ENCODE results near the gene NPM1.
"Not testable (repeated sequence)": the region's sequence is repeated elsewhere in the genome, so short reads cannot be mapped to it uniquely, and the experiment has no call there.

NPM1 gene

GRCh38 chr5:171379961-171380360, 7.7 kb upstream of the NPM1 start:
- H3K27ac ChIP-seq = no peak overlapping the region
- H3K4me3 ChIP-seq = no peak overlapping the region
- no peaks in the 10 kb centered on the region for H3K9me3 ChIP-seq
- no peaks in the 10 kb centered on the region for H3K36me3 ChIP-seq
- no peak for TF ChIP-seq CTCF (IDR thresholded peaks at IDR 0.05)
- H3K27me3 ChIP-seq = no peaks in the 10 kb centered on the region
- no peak for DNase-seq
- intact Hi-C loops (cut with DNase I; ENCODE audit: low total_unique reads) = no loop called here
- H3K4me1 ChIP-seq = no peaks in the 10 kb centered on the region

GRCh38 chr5:171384416-171384815, 3.2 kb upstream of the NPM1 start:
- H3K4me3 ChIP-seq; H3K36me3 ChIP-seq; H3K9me3 ChIP-seq; intact Hi-C loops (cut with DNase I; ENCODE audit: low total_unique reads); DNase-seq; H3K27ac ChIP-seq; H3K27me3 ChIP-seq: not testable (repeated sequence)
- H3K4me1 ChIP-seq = peaks cover 0 to 11% (median 2%) of the 10 kb centered on the region in 4 donors

GRCh38 chr5:171384999-171385398, 2.6 kb upstream of the NPM1 start:
- peaks cover 0 to 17% (median 5%) of the 10 kb centered on the region in 4 donors for H3K4me1 ChIP-seq
- H3K27ac ChIP-seq; DNase-seq; H3K36me3 ChIP-seq; H3K4me3 ChIP-seq; H3K9me3 ChIP-seq; H3K27me3 ChIP-seq; intact Hi-C loops (cut with DNase I; ENCODE audit: low total_unique reads): not testable (repeated sequence)

GRCh38 chr5:171386006-171386671, 1.5 kb upstream of the NPM1 start:
- no peak for TF ChIP-seq CTCF (IDR thresholded peaks at IDR 0.05)
- Histone ChIP-seq H3K9me3 (no peaks in the 10 kb centered on the region), H3K4me3 (no peak overlapping the region), H3K4me1 (peaks cover 0 to 28% (median 14%) of the 10 kb centered on the region in 4 donors), H3K27me3 (no peaks in the 10 kb centered on the region), H3K36me3 (peaks cover 0 to under 1% (median 0%) of the 10 kb centered on the region in 3 donors), H3K27ac (no peak overlapping the region)
- intact Hi-C loops (cut with DNase I; ENCODE audit: low total_unique reads) = no loop called here
- no peak for DNase-seq

- Histone ChIP-seq H3K4me1 (peaks cover 0 to 36% (median 18%) of the 10 kb centered on the region in 4 donors), H3K9me3 (no peaks in the 10 kb centered on the region), H3K36me3 (peaks cover 3 to 8% (median 7%) of the 10 kb centered on the region in 3 donors), H3K27me3 (no peaks in the 10 kb centered on the region), H3K4me3 (peak overlapping the region; percentile 73 to 88), H3K27ac (peak overlapping the region; percentile 87 to 94)
- no peak for DNase-seq
- intact Hi-C loops (cut with DNase I; ENCODE audit: low total_unique reads) = no loop called here
- no peak for TF ChIP-seq CTCF (IDR thresholded peaks at IDR 0.05)
Measured at GRCh38 chr5:171386861-171387344, 746 bp upstream of the NPM1 start.

- TF ChIP-seq CTCF (IDR thresholded peaks at IDR 0.05) = no peak
- intact Hi-C loops (cut with DNase I; ENCODE audit: low total_unique reads) = no loop called here
- Histone ChIP-seq H3K4me1 (peaks cover 0 to 40% (median 18%) of the 10 kb centered on the region in 4 donors), H3K27ac (peak overlapping the region; percentile 87 to 94), H3K9me3 (no peaks in the 10 kb centered on the region), H3K4me3 (peak overlapping the region; percentile 73 to 88), H3K27me3 (no peaks in the 10 kb centered on the region), H3K36me3 (peaks cover 14 to 20% (median 18%) of the 10 kb centered on the region in 3 donors)
- DNase-seq = peak; percentile 69 to 88
Measured at GRCh38 chr5:171387970-171388815, 544 bp downstream of the NPM1 start.
